Stimulated activated CD4-positive, alpha-beta T cell treated with anti-CD3 and anti-CD28 coated beads, Interleukin-4, amount 100 ng/mL, for 48 hours (primary cell): ENCODE results near the gene CCDC197.
A peak's percentile ranks its signal among the peaks of the same experiment; 100 is the strongest.

Experiments used
- DNase-seq, 2 donors: peaks; one replicate each; pipeline ENCODE4 v3.0.0-alpha.2; 2020; ENCODE audit warnings: low read depth in 2 of 2

CCDC197 gene

DNA sequence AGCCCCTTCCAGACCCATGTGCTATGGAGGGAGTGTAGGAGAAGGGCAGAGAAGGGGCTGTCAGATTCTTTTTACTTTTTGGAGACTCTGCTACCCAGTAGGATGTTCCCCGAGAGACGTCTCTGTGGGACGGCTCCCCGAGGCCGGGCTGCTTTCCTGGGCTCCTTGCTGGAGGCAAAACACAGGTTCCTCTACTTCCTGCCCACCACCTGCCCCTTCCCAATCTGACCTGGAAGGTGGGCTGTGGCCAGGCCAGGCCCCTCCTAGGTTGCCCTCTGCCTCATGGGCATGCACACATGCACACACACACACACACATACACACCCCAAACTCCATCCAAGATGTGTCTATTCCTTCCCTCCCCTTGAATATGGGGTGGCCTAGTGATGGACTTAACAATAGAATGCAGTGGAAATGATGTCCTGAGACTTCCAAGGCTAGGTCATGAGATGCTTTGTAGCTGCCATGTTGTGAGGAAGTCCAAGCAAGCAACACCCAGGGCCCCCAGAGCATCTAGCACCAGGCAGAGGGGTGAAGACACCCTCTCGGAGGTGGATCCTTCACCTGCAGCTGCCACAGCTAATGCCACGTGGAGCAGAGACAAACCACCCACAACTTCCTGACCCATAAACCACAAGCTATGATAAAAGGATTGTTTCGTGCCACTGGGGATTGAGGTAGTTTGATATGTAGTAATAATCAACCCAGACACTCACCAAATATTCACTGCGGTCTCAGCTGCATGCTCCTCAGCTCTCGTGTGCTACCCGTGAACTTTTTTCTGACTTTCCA lies 19.1 kb upstream of the CCDC197 start:
- peak; percentile 55 to 69 for DNase-seq

DNA sequence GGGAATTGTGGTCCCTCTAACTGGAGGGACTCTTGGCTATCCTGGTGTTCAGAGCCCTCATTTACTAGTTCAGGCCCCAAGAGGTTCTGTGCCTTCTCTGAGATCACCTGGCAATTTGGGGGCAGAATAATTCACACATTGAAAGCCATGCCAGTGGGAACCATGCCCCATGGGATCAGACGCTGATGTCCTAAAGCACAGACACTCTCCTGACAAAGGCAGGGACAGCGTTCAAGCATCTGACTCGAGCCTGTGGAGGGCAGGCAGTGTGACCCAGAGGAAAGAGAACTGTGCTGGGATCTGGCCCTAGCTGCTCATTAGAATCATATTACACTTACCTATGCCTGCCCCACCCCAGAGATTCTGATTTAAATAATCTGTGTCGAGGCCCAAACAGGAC lies 18.4 kb upstream of the CCDC197 start:
- DNase-seq, result no peak

DNA sequence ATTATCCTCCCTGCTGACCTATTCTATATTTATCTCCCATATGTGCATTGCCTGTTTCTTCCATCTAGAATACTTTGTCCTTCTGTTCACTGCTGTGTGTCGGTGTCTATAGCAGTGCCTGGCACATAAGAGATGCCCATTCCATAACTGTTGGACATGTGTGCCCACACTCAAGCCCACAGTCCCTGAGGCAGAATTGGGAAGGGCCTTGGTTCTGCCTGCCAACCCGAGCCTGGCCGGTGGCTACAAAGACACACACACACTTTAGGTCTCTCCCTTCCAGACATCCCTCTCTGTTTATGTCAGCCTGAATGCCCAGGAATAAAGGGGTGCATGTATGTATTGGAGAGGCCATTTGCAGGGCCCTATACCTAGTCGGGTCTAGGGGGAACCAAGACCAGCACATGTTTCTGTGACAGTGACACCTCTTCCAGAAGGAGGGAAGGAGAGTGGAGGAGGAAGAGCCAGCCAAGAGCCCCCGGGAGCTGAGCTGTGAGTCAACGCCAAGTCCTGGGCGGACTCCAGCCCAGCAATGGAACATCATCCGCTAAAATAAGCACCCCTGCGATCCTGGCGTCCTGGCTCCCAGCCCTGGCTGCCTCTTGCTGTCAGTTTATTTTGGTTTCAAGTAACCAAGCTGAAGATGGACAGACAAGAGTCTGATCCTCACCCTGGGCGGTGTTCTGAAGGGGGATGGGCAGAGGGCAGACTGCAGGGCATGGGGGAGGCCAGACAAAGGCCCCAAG lies 16.5 kb upstream of the CCDC197 start:
- DNase-seq, result no peak

DNA sequence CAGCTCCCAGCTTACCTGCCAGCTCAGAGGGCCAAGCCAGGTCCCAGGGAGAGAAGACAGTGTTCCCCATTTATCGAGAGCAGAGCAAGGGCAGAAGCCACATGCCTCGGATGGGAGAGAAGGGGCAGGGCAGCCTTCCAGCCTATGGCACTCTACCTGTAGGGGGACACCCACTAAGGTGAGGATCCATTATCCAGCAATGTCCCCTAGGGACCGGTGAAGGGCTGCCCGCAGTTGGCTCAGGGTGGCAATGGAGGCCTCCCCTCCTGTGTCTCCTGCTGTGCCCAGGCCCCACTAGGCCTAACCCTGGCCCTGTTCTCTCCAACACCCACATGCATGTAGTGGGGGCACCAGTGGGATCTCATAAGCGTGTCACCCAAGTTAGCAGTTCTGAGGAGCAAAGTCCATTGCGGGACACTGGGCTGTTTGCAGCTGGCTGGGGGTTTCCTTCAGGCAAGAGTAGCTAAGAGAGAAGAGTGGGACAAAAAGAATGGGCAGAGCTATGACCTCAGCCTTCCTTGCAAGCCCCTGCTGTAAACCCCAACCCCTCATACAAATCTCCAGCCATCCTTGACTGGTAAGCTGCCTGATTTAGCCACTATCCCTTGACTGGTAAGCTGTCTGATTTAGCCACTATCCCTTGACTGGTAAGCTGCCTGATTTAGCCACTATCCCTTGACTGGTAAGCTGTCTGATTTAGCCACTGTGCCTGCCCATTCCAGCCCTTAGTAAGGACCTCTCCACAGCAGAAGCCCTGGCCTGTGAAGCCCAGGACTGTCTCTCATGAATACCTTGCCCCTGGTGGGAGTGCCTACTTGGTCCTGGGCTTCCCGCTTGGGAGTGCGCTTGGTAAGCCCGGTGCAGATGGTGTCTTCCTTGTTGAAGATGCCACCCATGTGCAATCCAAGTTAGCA lies 15.5 kb upstream of the CCDC197 start:
- DNase-seq, result no peak

DNA sequence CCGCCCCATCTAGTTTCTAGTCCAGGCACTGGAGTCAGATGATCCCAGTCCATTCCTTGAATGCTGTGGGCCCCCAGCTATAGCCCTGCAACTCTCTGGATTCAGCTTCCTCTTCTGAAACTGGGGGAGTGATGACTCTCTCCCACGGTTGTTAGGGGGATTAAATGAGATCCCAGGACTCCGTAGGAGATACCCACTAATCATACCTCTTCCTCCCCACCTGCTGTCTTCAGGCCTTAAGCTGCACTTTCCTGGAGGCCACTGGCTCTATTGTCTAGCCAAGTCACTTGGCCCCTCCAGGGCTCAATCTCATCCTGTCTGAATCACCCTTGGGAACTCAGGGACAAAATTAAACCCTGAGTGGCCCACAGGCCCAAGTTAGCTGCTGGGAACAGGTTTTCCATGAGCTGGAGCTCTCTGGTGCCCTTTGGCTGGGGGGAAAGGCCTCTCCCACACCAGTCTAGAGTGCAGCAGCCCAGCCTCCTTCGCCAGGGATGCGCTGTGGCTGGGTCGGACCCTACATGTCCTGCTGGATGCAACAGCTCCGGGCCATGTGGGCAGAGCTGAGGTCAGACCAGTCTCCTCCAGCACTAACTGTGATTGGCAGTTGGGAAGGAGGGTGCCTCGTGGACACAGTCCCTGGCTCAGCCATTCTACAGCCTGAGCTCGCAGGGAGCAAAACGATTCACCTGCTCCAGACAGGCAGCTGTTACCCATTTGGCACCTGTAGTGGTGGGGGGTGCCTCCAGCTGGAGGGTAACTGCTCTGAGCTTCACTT lies 14.7 kb upstream of the CCDC197 start:
- DNase-seq, result no peak

DNA sequence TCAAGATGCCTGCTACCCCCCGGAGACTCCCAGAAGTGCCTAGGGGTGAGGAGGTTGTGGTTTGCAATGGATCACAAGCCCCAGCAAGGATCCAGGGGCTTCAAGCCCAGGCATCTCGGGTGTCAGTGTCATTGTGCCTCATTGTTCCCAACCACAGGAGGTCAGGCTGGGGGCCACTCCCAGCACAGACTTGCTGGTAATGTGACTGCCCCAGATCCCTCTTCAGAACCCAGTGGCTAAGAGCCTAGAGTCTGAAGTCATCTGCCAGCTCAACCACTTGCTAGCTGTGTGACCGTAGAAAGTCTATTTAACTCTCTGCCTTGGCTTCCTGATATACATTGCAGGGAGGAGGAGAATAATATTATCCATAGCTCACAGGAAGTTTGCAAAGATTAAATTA lies 13.0 kb upstream of the CCDC197 start:
- no peak for DNase-seq

DNA sequence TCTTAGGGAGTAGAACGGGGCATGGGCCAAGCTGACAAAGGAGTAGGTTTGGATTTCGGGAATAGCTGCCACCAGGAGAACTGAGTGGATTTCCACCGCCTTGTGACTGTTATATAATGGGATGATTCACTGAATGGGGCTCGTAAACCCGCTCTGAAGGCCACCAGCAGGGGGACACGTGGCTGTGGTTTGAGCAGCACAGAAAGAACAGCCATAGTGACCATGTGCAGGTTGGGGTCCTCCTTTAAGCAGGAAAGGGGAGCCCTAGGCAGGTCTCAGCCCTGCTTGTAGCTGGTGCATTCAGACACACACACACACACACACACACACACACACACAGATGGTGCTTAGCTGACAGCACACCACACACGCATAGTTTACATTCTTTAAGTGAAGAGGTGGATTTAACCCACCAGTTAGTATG lies 12.1 kb upstream of the CCDC197 start:
- no peak for DNase-seq

DNA sequence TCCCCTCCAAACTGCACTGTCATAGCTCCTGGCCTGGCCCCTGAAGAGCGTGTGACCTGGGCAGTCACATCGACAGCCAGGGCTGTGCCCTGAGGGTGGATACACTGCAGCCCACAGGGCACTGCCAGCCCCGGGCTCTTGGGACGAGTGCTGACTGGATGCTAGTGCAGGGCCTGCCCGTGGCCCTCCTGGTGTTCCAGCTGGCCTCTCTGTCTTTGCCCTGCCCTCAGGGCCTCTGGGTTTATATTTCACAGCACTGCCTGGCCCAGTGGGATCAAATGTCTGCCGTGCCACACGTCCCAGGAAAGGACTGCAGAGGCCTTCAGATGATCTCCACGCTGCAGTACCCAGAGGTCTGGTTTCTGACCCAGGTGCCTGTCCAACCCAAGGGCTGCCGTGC lies 10.1 kb upstream of the CCDC197 start:
- DNase-seq, result no peak

DNA sequence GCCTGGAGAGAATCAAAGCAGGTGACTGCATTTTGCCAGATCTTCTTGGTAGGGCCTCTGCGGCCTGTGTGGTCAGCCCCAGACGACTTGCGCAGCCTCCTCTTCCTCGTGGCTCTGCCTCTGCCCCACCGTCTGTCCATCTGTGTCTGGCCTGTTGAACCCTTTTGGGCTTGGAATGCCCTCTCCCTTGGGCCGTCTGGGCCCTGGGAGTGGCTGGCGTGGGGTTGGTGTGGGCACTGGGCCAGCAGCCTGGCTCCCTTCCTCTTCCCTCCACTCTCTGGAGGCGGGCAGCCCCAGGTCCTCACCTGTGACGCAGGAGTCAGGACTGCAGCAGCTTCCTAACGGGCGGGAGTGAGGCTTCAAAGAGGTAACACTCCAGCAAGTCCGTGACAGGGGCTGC lies 9.7 kb upstream of the CCDC197 start:
- no peak for DNase-seq

DNA sequence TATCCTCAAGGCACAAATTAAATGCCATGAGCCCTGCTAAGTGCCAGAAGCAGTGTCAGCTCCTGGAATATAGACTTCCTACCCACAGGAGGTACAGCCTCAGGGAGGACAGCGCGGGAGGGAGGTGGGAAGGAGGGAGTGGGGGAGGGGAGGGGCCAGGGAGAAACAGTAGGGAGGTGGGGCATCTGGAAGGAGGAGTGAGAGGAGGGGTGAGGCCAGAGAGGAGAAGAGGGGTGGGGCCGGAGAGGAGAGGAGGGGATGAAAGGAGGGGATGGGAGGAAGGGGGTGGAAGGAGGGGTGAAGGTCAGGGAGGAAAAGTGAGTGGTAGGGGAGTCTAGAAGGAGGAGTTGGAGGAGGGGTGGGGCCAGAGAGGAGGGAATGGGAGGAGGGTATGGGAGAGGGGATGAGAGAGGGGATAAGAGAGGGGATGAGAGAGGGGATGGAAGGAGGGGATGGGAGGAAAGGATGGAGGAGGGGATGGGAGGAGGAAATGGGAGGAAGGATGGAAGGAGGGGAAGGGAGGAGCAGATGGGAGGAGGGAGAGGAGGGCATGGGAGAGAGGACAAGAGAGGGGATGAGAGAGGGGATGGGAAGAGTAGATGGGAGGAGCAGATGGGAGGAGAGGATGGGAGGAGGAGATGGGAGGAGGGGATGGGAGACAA lies 9.2 kb upstream of the CCDC197 start:
- no peak for DNase-seq

DNA sequence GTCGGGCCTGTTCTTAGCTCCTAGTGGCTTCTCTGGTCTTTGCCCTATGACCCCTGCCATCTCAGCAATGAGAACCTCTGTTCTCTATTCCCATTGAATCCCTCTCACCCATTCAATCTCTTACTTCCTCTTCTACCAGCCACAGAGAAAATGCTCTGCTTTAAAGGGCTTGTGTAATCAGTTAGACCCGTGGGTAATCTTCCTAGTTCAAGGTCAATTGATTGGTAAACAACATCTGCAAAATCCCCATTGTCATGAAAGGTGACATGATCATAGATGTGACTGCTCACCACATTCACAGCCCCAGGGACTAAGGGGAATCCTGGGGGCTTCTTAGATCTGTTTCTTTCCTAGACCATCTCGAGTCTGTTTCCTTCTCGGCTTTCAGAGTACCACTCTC lies 7.2 kb upstream of the CCDC197 start:
- no peak for DNase-seq

DNA sequence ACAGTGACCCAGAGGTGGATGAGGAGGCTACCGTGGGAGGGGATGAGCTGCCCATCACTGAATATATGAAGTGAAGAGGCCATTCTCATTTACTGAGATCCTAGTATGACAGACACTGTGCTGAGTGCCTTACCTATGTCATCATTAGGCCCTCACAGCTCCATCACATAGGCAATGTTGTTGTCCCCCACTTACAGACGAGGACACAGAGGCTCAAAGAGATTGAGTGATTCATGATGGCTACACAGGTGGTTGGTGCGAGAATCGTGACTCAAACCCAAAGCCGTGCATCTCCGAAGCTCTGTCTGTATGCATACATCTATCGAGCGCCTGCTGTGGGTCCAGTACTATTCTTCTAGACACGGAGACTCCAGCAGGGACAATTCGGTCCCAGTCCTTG lies 5.9 kb upstream of the CCDC197 start:
- no peak for DNase-seq

DNA sequence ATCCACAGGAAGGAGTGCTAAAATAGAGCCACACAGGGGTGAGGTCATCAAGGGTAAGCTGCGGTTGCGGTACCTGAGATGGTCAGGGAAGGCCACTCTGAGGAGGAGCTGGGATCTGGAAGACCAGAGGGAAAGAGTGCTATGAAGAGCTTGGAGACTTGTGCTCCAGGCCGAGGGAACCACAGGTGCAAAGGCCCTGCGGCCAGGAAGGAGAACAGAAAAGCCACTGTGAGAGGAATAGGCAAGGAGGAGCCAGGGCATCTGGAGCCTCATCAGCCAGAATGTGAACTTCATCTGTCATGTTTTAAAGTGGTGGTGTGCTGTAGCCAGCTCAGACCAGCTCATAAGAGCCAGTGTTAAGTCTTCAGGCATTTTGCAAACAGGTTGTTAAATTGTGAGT lies 5.5 kb upstream of the CCDC197 start:
- DNase-seq, result no peak

DNA sequence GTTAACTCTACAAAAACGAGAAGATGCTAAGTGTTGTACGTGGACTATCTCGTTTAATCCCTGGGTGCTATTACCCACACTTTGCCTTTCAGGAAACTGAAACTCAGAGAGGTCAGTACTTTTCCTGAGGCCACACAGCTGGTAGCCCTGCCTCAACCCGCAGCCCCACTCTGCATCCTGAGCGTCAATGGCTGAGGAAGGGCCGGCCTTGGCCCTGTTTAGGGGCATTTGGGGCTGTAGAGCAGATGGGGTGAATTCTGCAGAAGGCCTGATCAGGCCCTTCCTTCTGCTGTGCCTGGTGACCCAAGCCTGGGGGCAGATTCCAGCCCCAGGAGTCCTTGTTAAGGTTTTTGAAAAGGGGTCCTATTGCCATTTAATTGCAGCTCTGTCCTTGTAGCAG lies 3.7 kb upstream of the CCDC197 start:
- DNase-seq, result no peak

DNA sequence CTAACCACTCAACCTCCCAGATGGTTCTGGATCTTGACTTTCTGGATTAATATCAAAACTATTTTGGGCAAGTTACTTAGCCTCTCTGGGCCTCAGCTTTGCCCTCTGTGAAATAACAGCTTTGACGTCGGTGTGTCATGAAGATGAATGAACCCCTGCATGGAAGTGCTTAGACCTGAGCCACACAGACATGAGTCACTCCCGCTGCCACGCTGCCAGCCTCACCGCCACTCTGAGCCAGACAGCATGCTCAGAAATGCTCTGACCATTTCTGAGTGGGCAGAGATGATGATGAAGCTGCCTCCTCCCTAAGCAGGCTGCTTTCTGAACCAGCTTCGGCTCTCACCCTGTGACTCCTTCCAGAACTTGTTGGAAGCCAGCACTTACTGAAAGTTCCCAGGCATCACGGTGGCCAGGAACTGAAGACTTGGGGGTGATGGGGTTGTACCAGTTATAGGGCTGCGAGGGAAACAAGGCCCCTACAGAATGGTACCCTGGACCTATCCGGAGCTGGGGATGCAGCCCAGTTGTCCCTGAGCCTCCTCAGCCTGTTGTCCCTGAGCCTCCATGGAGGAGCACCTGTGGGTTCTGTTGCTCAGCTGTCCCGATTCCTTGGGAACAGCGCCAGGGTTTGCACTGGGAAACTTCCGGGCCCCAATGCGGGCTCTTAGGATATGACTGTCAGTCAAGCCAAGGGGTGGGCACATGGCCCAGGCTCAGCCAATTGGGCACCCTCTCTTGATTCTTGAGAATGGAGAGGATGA lies 2.0 kb upstream of the CCDC197 start:
- DNase-seq, result peak; percentile 56 to 67

DNA sequence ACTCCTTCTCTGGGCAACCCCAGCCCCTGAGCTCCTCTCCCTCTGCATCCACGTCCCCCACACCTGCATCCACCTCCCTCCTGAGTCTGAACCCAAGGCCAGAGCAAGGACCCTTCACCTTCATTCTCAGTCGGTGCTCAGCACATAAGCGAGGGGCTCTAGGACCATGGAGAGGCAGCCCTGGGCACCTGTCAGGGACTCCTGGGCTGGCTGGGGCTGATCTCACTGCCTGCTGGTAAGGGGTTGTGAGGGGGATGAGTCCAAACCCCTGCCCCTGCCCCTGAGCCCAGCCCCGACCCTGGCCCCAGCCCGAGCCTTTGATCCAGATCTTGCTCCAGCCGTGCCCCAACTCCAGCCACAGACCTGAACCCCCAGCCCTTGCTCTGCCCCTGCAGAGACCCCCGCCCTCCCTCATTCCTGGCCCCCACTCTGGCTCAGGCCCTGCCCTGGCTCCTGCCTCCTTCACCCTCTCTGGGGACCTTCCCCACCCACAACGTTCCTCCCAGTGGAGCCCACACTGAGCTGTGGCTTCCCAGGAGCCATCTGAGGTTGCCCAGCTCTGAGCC lies 888 bp upstream of the CCDC197 start:
- DNase-seq, result no peak

DNA sequence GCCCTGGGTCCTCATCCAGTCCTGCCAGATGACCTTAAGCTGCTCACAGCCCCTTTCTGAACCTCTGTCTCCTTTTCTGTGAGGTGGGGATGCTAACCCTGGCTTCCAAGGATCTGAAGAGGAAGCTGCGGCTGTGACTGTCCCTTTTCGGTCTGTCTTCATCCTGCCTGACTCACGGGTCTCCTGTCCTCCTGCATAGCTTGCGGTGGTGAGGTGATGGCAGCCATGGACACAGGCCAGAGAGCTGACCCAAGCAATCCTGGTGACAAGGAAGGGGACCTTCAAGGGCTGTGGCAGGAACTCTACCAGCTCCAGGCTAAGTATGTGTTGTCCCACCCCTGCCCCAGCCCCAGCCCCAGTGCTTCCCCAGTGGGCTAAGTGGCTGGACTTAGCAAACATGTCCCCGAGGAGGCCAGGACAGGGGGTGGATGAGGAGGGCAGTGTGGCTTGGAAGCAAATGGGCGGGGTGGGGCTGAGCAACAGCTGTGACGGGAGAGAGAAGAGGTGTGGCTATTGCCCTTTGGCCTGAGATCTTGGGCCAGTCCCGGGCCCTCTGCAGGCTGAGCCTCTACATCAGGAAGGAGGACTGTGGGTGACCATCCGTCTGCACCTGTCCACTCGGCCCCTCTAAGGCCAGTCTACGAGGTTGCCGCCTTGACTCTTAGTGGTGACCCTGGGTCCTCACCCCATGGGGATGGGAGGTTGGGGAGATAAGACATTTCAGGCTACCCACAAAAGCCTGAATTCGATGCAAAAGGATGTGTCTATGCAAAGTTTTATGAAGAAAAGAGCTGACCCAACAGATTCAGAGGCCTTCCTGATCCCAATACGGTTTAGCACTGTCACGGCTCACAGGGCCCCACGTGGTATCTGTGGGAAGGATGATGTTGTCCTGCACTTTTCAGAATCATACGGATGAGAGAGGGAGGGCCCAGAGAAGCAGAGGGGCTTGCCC lies 1.1 kb downstream of the CCDC197 start:
- no peak for DNase-seq

DNA sequence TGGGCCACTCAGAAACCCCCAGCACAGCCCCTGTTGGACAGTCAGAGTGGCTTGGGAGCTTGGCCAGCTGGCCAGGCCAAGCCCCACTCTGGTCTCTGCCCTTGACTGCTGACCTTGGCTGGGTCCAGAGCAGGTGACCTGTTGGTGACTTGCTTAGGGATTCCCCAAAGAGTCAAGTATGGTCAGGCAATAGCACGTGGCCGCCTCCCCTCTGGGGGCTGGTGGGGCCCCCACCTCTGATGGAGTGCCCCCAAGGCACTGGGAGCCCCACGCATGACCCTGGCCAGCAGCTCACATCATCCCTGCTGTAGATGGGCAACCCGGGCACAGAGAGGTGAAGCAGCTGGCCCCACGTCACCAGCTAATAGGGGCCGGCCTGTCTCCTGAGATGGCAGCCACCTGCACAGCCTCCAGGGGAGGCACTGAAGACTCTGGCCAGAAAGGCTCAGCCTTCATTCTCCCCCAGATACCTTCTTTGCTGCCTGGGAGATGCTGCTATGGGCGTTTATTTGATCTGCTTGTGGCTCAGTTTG lies 1.8 kb downstream of the CCDC197 start:
- DNase-seq, result no peak
